A549 treated with Mapracorat at 1 μM for 4 hours (cell line): Measurements from ENCODE around the gene TRAPPC2. TPM values are rescaled to one million over a fixed set of nuclear protein-coding genes. Genes with fewer than 3 reads are reported as not detected.

ENCODE experiments used
- total RNA-seq: library from RNA; stranded (reverse); fragments of 200-300 nt; extraction: Qiagen RNA extraction; gene quantifications from 5 replicates; pipeline ENCODE4 v1.2.3, GENCODE V29; 2022

Gene TRAPPC2
- total RNA-seq = 6.2 to 8.1 TPM (median 6.9 TPM) in 5 replicates

DNA sequence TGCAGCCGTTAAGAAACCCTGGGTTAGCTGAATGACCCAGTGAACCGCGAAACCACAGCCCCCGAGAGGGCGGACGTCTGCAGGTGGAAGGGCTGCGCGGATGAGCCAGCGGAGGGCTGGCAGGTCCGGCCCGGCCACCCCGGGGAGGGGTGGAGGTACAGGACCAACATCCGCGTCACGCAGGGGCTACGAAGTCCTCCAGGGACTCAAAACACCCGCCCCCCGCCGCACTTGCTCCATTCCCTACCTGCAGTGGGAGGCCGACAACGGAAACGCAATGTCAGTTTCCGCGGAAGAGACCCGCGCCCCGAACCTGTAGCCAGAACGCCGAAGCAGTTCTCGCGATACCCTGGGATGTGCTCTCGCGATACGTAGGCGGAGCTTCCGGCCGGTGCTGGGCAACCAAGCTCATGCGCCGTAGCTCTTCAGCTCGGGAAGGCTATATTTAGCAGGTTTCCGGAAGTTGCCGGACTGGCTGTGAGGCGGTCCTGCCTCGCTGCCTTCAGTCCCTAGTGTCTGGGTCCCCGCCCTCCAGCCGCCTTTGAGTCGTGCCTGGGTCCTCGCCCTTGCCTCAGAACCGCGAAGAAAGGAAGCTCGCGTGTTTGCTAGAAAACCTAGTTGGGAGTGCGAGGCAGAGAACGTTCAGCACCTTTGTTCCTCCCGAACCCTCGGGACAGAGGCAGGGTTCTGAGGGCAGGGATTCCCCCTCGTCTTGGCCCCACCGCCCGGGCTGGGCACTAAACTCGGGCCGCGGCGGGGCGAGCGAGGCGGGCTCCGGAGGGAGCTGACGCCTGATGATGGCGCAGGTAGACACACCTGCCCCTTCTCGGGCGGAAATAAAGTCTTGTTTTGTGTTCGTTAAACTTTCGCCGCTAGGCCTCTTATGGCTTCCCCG, at the start of gene TRAPPC2, which contains the start of gene OFD1:
Gene TRAPPC2 (minus strand): TSS at position 343 of the 895 bp plus-strand sequence. CDS start 14,657 bp downstream, outside the sequence.
Gene OFD1 (plus strand): TSS at position 471 of the 895 bp plus-strand sequence. CDS start 324 bp downstream, at position 795.

GRCh38 chrX:13688958-13689740, 45.3 kb downstream of the TRAPPC2 start, which contains the start of gene RAB9A:
TSS of gene RAB9A (plus strand) at chrX:13689128. CDS start at chrX:13708747, 19,619 bp downstream.

Other genes starting within 250 kb of the TRAPPC2 start
- not detected in 5 replicates for gene EGFL6, start 165.0 kb downstream of the TRAPPC2 start, total RNA-seq
- 0.63 to 1.1 TPM (median 0.83 TPM) in 5 replicates for gene TCEANC, start 81.5 kb downstream of the TRAPPC2 start, total RNA-seq
- 29.9 to 35.1 TPM (median 31.4 TPM) in 5 replicates for gene RAB9A, start 45.5 kb downstream of the TRAPPC2 start, total RNA-seq
- gene OFD1, start 128 bp upstream of the TRAPPC2 start, total RNA-seq = 11.0 to 12.8 TPM (median 11.9 TPM) in 5 replicates
- 0.09 to 0.28 TPM (median 0.24 TPM) in 5 replicates for gene GPM6B, start 82.5 kb upstream of the TRAPPC2 start, total RNA-seq